GM18511 (cell line): Measurements from ENCODE around the gene BPTF.
A peak's percentile ranks its signal among the peaks of the same experiment; 100 is the strongest.
"Not testable (repeated sequence)": the region's sequence is repeated elsewhere in the genome, so short reads cannot be mapped to it uniquely, and the experiment has no call there.

Experiments used
- ATAC-seq: cut with Tn5 transposase; IDR thresholded peaks from one replicate; pipeline ENCODE4 v1.9.1; 2021; ENCODE audit warnings: mild to moderate bottlenecking, moderate library complexity; ENCODE audit not compliant: unreplicated experiment

The BPTF gene

GRCh38 chr17:67824735-67825626 lies at the start of gene BPTF:
BPTF (plus strand) TSS chr17:67825503; CDS start chr17:67825725, 222 bp downstream.
- ATAC-seq, result peak; percentile 83

DNA sequence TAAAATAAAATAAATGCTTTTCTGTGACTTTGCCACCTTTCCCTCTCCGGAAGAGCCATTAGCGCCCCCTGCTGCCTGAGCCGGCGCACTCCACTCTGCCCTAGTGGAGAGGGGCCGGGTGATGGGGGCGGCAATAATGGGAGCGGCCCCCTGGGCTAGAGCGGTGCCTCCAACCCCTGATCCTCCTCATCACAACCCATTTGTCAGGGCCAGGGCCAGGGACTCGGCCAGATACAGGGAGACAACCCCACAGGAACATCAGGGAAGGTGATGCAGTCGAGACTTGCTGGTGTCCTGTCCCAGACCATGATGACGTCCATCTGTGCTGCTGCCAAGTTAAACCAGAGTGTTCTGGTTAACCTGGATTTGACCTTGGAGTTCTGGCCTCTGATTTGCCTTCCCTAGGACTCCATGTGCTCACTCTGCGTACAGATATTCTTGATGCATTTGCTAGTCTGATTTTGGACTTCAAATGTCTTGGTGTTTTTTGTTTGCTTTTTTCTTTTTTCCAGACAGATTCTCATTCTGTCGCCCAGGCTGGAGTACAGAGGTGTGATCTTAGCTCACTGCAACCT lies 46.1 kb upstream of the BPTF start:
- ATAC-seq, result no peak

DNA sequence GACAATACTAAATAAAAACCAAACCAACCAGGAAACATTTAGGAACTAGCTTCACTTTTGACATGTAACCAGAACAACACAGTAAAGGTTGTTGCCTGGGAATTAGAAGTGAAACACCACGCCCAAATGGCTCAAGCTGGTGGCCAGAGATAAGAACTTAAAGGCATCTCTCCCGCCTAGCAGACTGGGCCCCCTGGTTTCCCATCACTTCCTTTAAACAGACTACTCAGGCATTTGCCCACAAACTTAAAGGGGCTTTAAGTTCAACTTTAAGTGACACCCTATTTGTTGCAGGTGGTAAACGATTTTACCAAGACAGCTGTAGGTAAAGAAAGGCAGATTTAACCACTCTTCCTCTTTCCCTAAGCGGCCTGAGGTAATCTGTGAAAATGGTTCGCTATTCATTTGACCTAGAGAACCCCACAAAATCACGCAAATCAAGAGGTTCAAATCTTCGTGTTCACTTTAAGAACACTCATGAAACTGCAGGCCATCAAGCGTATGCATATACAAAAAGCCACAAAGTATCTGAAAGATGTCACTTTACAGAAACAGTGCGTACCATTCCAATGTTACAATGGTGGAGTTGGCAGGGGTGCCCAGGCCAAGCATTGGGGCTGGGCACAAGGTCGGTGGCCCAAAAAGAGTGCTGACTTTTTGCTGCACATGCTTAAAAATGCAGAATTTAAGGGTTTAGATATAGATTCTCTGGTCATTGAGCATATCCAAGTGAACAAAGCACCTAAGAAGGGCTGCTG lies 40.8 kb upstream of the BPTF start:
- no peak for ATAC-seq

- ATAC-seq, result no peak
Observed at GRCh38 chr17:67785122-67785477, 40.2 kb upstream of the BPTF start.

GRCh38 chr17:67785504-67785903 lies 39.8 kb upstream of the BPTF start:
- no peak for ATAC-seq

- peak; percentile 79 for ATAC-seq
Observed at GRCh38 chr17:67800495-67800928, 24.8 kb upstream of the BPTF start.

DNA sequence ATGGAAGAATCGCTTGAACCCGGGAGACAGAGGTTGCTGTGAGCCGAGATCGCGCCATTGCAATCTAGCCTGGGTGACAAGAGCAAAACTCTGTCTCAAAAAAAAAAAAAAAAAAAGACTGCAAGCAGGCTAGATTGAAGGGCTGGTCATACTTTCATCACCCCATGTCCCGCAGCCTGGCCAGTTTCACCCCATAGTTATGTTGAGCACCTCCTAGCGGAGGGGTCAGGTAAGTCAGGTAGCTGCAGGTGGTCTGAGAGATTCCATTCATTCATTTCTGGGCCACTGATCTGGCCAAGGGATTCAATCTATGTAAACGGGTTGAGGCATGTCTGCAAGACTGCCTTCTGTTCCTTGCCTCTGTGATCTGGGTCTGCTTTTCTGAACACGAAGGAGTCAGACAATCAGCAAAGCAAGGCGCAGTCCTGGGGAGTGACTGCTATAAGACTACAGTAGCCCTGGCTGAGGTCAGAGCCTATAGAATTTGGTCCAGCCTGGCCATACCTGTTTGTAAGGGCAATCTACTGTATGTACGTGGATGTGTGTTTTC lies 23.6 kb upstream of the BPTF start:
- no peak for ATAC-seq

GRCh38 chr17:67810464-67810863 lies 14.8 kb upstream of the BPTF start:
- no peak for ATAC-seq

GRCh38 chr17:67812380-67812779 lies 12.9 kb upstream of the BPTF start:
- not testable (repeated sequence) for ATAC-seq

GRCh38 chr17:67813803-67814180 lies 11.5 kb upstream of the BPTF start:
- ATAC-seq, result no peak

DNA sequence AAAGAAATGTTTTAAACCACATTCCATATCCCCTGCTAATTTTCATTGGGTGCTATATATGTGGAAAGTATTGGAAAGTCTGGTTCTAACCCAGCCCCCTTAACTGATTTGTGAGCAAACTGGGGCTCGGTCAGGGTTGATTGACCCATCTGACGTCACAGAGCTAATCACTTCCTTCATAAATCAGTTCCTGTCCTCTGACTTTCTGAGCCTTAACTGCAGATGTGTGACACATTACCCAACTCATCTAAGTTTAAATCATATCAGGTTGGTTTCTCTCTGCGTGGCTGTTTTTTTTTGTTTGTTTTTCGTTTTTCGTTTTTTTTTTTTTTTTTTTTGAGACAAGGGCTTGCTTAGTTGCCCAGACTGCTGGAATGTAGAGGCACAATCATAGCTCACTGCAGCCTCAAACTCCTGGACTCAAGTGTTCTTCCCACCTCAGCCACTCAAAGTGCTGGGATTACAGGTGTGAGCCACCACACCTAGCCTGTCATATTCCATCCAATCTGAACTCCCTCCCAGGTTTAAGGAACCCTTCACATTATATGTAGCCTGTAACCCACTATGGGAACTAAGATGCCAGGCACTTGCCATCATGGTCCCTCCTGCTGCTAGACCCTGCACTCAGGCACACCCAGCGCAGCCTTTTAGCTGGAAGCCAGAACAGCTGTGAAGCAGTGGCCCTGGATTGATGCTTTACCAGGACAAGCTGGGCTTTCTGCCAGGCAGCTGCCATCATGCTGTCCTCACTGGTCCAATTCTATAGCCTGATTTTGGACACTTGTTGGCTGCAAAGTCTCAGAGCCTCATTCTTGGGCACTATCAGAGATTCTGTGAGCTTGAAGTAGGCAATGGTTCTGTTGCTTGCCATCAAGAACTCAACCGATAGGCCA lies 6.9 kb upstream of the BPTF start:
- peak; percentile 67 for ATAC-seq

- ATAC-seq, result no peak
Observed at GRCh38 chr17:67819722-67820121, 5.6 kb upstream of the BPTF start.

DNA sequence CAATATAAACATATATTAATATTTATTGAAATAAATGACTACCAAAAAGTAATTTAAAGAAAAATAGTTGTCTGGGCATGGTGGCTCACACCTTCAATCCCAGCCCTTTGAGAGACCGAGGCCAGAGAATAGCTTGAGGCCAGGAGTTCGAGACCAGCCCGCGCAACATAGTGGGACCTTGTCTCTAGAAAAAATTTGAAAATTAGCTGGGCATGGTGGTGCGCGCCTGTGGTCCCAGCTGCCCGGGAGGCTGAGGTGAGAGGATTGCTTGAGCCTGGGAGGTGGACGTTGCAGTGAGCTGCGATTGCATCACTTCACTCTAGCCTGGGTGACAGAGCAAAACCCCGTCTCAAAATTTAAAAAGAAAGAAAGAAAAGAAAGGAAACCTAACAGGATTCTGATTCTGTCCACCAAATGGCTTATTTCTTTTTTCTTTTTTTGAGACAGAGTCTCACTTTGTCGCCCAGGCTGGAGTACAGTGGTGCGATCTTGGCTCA lies 3.4 kb upstream of the BPTF start:
- ATAC-seq, result no peak

GRCh38 chr17:67825627-67826601 lies 611 bp downstream of the BPTF start:
- peak; percentile 45 for ATAC-seq

DNA sequence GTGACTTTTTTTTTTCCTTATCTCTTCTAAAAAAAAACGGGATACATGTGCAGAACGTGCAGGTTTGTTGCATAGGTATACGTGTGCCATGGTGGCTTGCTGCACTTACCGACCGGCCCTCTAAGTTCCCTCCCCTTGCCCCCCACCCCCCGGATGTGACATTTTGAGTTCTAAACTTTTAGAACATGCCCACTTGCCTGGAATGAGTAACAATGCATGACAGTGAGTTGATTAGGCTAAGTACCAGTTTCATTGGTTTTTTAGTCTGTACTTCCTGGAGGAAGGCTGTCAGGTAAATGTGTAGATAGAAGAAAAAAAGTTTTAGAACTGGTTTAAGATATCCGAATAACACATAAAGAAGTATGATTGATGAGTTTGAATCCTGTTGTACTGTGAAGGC lies 4.0 kb downstream of the BPTF start:
- ATAC-seq, result no peak

DNA sequence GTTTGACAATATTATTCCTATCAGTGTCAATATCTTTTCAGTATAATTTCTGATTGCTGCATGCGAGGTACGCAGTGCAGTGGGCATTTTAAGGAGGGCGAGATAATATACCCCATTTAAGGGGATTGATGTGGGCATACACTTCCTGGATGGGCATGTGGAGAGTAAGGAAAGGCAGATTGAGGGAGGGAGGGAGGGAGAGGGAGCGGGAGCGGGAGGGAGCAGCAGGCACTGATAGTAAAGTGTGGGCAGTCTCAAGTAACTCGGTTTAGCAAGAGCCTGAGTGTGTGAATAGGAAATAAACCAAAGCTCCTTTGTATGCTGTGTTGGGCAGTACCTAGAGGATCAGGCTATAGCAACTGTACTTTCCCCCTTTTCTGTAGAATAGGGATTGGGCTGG lies 5.1 kb downstream of the BPTF start:
- ATAC-seq, result no peak

- no peak for ATAC-seq
Observed at GRCh38 chr17:67831268-67831667, 6.0 kb downstream of the BPTF start.

DNA sequence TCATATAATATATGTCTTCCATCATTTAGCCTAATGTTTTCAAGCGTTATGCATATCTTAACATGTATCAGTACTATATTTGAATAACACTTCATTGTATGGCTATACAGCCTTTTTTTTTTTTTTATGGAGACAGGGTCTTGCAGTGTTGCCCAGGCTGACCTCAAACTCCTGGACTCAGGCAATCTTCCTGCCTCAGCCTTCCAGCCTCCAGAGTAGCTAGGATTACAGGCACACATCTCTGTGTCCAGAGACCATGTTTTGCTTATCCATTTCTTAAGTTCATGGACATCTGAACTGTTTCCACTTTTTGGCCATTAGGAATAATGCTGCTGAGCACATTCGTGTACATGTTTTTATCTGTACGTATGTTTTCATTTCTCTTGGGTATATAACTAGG lies 7.8 kb downstream of the BPTF start:
- no peak for ATAC-seq
